Stimulated activated naive CD4-positive, alpha-beta T cell treated with Interleukin-2 at 50 U/mL for 16 hours (primary cell): ENCODE results near the gene PCDHB16.
"Not testable (repeated sequence)": the region's sequence is repeated elsewhere in the genome, so short reads cannot be mapped to it uniquely, and the experiment has no call there.

Experiments used
- DNase-seq: peaks from one replicate; lab custom pipeline; 2025; lab: John Stamatoyannopoulos, UW

PCDHB16 gene

GRCh38 chr5:141182248-141182647 lies at the start of gene PCDHB16:
Gene PCDHB16, plus strand, starts transcription at chr5:141182387. Its CDS starts 173 bp downstream, at chr5:141182560.
- no peak for DNase-seq

DNA sequence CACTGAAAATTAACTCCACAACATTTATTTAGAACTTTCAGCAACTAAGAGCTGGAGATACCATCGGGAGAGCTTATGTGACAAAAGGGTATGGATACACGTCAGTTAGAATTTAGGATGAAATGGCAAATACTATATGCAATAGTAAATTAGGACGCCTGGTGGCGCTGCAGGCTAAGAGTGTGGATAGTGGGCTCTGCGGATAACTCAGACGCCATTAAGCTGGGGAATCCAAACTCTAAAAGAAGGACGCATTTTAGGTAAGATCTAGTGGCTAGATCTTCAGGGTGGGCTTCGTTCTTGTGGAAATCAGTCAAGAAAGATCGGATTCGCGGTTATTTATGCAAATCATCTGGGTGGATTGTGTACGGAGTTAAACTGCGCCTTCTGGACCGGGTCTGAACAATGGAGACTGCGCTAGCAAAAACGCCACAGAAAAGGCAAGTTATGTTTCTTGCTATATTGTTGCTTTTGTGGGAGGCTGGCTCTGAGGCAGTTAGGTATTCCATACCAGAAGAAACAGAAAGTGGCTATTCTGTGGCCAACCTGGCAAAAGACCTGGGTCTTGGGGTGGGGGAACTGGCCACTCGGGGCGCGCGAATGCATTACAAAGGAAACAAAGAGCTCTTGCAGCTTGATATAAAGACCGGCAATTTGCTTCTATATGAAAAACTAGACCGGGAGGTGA lies 47.0 kb upstream of the PCDHB16 start, which contains the start of gene PCDHB5:
Gene PCDHB5 (plus strand): TSS at position 177 of the 688 bp plus-strand sequence. CDS start 229 bp downstream, at position 406.
- no peak for DNase-seq

- no peak for DNase-seq
Observed at GRCh38 chr5:141135718-141136266, 46.4 kb upstream of the PCDHB16 start.

DNA sequence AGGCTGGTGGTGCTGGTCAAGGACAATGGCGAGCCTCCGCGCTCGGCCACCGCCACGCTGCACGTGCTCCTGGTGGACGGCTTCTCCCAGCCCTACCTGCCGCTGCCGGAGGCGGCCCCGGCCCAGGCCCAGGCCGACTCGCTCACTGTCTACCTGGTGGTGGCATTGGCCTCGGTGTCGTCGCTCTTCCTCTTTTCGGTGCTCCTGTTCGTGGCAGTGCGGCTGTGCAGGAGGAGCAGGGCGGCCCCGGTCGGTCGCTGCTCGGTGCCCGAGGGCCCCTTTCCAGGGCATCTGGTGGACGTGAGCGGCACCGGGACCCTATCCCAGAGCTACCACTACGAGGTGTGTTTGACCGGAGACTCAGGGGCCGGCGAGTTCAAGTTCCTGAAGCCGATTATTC lies 44.8 kb upstream of the PCDHB16 start:
- DNase-seq: not testable (repeated sequence)

DNA sequence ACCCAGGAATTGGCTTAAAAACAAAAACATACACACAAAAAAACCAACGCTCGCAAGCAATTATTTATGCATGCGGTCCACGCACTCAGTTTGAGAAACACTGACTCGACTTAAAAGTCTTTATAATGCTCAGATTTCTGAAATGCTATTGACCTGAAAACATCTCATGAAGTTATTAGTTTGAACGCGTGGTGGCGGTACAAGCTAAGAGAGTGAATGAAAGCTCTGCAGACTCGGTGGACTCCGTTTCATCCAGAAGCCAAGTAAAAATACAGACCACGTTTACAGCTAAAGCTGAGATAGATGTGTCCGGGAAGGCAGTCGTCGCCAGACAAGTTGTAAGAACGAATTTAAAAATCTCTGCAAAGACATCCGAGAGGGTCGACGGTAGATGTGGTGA lies 32.4 kb upstream of the PCDHB16 start, which contains the start of gene PCDHB6:
Gene PCDHB6 (plus strand): TSS at position 246 of the 400 bp plus-strand sequence. CDS start 201 bp downstream, outside the sequence.
- DNase-seq: no peak

DNA sequence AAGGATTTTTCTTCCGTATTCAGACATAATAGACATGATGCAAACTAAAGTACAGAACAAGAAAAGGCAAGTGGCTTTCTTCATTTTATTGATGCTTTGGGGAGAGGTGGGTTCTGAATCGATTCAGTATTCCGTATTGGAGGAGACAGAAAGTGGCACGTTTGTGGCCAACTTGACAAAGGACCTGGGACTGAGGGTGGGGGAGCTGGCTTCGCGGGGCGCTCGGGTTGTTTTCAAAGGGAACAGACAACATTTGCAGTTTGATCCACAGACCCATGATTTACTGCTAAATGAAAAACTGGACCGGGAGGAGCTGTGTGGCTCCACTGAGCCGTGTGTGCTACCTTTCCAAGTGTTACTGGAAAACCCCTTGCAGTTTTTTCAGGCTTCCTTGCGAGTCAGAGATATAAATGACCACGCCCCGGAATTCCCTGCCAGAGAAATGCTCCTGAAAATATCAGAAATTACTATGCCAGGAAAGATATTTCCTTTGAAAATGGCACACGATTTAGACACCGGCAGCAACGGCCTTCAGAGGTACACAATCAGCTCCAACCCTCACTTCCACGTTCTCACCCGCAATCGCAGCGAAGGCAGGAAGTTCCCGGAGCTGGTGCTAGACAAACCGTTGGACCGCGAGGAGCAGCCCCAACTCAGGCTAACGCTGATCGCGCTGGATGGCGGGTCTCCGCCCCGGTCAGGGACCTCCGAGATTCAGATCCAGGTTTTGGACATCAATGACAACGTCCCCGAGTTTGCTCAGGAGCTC lies 31.8 kb upstream of the PCDHB16 start:
- DNase-seq: no peak

- no peak for DNase-seq
Observed at GRCh38 chr5:141150993-141151325, 31.2 kb upstream of the PCDHB16 start.

GRCh38 chr5:141151632-141152031 lies 30.6 kb upstream of the PCDHB16 start:
- DNase-seq: not testable (repeated sequence)

GRCh38 chr5:141152096-141152495 lies 30.1 kb upstream of the PCDHB16 start:
- DNase-seq: not testable (repeated sequence)

GRCh38 chr5:141155540-141156374 lies 26.4 kb upstream of the PCDHB16 start:
- no peak for DNase-seq

DNA sequence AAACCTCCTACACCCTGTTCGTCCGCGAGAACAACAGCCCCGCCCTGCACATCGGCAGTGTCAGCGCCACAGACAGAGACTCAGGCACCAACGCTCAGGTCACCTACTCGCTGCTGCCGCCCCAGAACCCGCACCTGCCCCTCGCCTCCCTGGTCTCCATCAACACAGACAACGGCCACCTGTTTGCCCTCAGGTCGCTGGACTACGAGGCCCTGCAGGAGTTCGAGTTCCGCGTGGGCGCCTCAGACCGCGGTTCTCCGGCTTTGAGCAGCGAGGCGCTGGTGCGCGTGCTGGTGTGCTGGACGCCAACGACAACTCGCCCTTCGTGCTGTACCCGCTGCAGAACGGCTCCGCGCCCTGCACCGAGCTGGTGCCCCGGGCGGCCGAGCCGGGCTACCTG lies 24.8 kb upstream of the PCDHB16 start:
- not testable (repeated sequence) for DNase-seq

DNA sequence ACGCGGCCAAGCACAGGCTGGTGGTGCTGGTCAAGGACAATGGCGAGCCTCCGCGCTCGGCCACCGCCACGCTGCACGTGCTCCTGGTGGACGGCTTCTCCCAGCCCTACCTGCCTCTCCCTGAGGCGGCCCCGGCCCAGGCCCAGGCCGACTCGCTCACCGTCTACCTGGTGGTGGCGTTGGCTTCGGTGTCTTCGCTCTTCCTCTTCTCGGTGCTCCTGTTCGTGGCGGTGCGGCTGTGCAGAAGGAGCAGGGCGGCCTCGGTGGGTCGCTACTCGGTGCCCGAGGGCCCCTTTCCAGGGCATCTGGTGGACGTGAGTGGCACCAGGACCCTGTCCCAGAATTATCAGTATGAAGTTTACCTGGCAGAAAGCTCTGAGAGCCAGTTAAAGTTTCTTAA lies 24.3 kb upstream of the PCDHB16 start:
- DNase-seq: not testable (repeated sequence)

- DNase-seq: no peak
Observed at GRCh38 chr5:141172381-141173204, 9.6 kb upstream of the PCDHB16 start, which contains the start of gene PCDHB7. Gene PCDHB7, plus strand, starts transcription at chr5:141172644. Its CDS starts 192 bp downstream, at chr5:141172836.

DNA sequence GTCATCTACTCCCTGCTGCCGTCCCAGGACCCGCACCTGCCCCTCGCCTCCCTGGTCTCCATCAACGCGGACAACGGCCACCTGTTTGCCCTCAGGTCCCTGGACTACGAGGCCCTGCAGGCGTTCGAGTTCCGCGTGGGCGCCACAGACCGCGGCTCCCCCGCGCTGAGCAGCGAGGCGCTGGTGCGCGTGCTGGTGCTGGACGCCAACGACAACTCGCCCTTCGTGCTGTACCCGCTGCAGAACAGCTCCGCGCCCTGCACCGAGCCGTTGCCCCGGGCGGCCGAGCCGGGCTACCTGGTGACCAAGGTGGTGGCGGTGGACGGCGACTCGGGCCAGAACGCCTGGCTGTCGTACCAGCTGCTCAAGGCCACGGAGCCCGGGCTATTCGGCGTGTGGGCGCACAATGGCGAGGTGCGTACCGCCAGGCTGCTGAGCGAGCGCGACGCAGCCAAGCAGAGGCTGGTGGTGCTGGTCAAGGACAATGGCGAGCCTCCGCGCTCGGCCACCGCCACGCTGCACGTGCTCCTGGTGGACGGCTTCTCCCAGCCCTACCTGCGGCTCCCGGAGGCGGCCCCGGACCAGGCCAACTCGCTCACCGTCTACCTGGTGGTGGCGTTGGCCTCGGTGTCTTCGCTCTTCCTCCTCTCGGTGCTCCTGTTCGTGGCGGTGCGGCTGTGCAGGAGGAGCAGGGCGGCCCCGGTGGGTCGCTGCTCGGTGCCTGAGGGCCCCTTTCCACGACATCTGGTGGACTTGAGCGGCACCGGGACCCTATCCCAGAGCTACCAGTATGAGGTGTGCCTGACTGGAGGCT lies 7.7 kb upstream of the PCDHB16 start:
- DNase-seq: not testable (repeated sequence)

- DNase-seq: no peak
Observed at GRCh38 chr5:141175933-141176332, 6.3 kb upstream of the PCDHB16 start.

DNA sequence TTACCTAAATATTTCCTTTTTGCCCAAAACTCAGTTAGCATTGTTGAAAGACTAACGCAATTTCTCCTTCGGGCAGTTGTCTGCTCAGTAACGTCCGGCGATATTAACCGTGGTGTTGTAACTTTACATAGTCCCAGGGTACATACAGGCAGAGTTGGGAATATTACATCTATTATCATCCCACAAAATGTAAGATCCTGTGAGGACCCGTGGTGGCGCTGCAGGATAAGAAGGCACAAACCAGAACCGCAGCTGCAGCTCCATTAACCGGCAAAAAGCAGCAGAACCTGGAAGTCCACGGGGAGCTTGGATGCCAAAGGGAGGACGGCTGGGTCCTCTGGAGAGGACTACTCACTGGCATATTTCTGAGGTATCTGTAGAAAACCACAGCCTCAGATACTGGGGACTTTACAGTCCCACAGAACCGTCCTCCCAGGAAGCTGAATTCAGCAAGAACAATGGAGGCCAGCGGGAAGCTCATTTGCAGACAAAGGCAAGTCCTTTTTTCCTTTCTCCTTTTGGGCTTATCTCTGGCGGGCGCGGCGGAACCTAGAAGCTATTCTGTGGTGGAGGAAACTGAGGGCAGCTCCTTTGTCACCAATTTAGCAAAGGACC lies 4.5 kb upstream of the PCDHB16 start, which contains the start of gene PCDHB8:
Gene PCDHB8 (plus strand): TSS at position 214 of the 615 bp plus-strand sequence. CDS start 245 bp downstream, at position 459.
- not testable (repeated sequence) for DNase-seq

DNA sequence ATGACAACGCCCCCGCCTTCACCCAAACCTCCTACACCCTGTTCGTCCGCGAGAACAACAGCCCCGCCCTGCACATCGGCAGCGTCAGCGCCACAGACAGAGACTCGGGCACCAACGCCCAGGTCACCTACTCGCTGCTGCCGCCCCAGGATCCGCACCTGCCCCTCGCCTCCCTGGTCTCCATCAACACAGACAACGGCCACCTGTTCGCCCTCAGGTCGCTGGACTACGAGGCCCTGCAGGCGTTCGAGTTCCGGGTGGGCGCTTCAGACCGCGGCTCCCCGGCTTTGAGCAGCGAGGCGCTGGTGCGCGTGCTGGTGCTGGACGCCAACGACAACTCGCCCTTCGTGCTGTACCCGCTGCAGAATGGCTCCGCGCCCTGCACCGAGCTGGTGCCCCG lies 2.8 kb upstream of the PCDHB16 start:
- not testable (repeated sequence) for DNase-seq

GRCh38 chr5:141179876-141180275 lies 2.3 kb upstream of the PCDHB16 start:
- DNase-seq: not testable (repeated sequence)

- DNase-seq: no peak
Observed at GRCh38 chr5:141180313-141180712, 1.9 kb upstream of the PCDHB16 start.
